Tibial nerve (tissue), 4 donors: ENCODE data around the gene SUN2. TPM values are rescaled to one million over a fixed set of nuclear protein-coding genes. Genes with fewer than 3 reads are reported as not detected.

ENCODE experiments used
- DNase-seq, 2 donors: peaks; one replicate each; pipeline ENCODE4 v3.0.0-alpha.2; 2019; ENCODE audit warnings: low spot score in 2 of 2
- H3K27ac ChIP-seq, 4 donors: fragments of 200-600 bp; sonication (generic) in 3 of 4; one replicate each; pipeline ENCODE4 v1.5.1; 2017 to 2019; ENCODE audit warnings: mild to moderate bottlenecking in 1 of 4
- H3K27me3 ChIP-seq, 2 donors: fragments of 200-600 bp; sonication (generic) in 1 of 2; one replicate each; pipeline versions ENCODE4 v1.5.1 to v1.6.0; 2017 to 2019
- H3K36me3 ChIP-seq, 3 donors: fragments of 200-600 bp; sonication (generic); one replicate each; pipeline ENCODE4 v1.5.1; 2018 to 2019
- H3K4me1 ChIP-seq, 4 donors: fragments of 200-600 bp; sonication (generic) in 3 of 4; one replicate each; pipeline ENCODE4 v1.5.1; 2017 to 2019
- H3K4me3 ChIP-seq, 4 donors: fragments of 200-600 bp; sonication (generic) in 3 of 4; one replicate each; pipeline ENCODE4 v1.5.1; 2017 to 2019; ENCODE audit warnings: mild to moderate bottlenecking in 1 of 4, moderate library complexity in 1 of 4
- H3K9me3 ChIP-seq, 4 donors: fragments of 200-600 bp; sonication (generic) in 3 of 4; one replicate each; pipeline ENCODE4 v1.5.1; 2017 to 2019
- CTCF ChIP-seq, 5 experiments: fragments of 200-600 bp in 3 of 5; fragments of 450-650 bp in 2 of 5; sonication (generic) in 3 of 5; IDR thresholded peaks; one replicate each; pipeline ENCODE4 v1.5.1; 2016 to 2019; ENCODE audit warnings: antibody characterized with exemption in 5 of 5, mild to moderate bottlenecking in 3 of 5, moderate library complexity in 2 of 5
- EP300 ChIP-seq, 2 donors: sonication (generic); formaldehyde crosslinking; IDR thresholded peaks; one replicate each; pipeline ENCODE4 v1.6.1; 2017; ENCODE audit warnings: antibody characterized with exemption in 2 of 2, mild to moderate bottlenecking in 1 of 2
- POLR2A ChIP-seq, 2 donors: fragments of 450-650 bp; IDR thresholded peaks; one replicate each; pipeline ENCODE4 v1.6.1; 2017; ENCODE audit warnings: antibody characterized with exemption in 2 of 2, mild to moderate bottlenecking in 2 of 2, moderate library complexity in 2 of 2
- WGBS, 2 donors: methylation state at CpG; one replicate each; pipeline ENCODE4 v1.1.5; 2018; 5-methylcytosine and 5-hydroxymethylcytosine counted together
- total RNA-seq, 4 donors: library from RNA; depleted of rRNA; stranded (reverse); fragments of >200 nt; gene quantifications; one replicate each; pipeline ENCODE4 v1.1.0, GENCODE V29; 2016

SUN2 gene
- total RNA-seq, 4 donors from 2014 or later, result 640 to 1,234 (median 846) TPM

- 85 to 89% methylated on average over 9 of the region's 9 CpGs for WGBS, 2 donors
- TF ChIP-seq POLR2A (IDR thresholded peaks at IDR 0.05) (no peak), EP300 (IDR thresholded peaks at IDR 0.05) (no peak), CTCF (IDR thresholded peaks at IDR 0.05) (no peak)
- Histone ChIP-seq H3K4me1 (peaks cover 0 to 31% (median 6%) of the 10 kb centered on the region in 4 donors), H3K4me3 (no peak overlapping the region), H3K27ac (no peak overlapping the region), H3K36me3 (peaks cover 0 to 32% (median 12%) of the 10 kb centered on the region in 3 donors), H3K27me3 (no peaks in the 10 kb centered on the region), H3K9me3 (no peaks in the 10 kb centered on the region)
- no peak for DNase-seq
Observed at GRCh38 chr22:38715176-38715764, 40.5 kb downstream of the SUN2 start.

GRCh38 chr22:38713921-38714320 is 41.9 kb downstream of the SUN2 start:
- H3K4me3 ChIP-seq, result no peak overlapping the region
- H3K27ac ChIP-seq, result no peak overlapping the region
- peaks cover 0 to 30% (median 10%) of the 10 kb centered on the region in 4 donors for H3K4me1 ChIP-seq
- no peak for DNase-seq
- TF ChIP-seq CTCF (IDR thresholded peaks at IDR 0.05), result no peak
- no peak for TF ChIP-seq POLR2A (IDR thresholded peaks at IDR 0.05)
- TF ChIP-seq EP300 (IDR thresholded peaks at IDR 0.05), result no peak
- peaks cover 0 to 38% (median 12%) of the 10 kb centered on the region in 3 donors for H3K36me3 ChIP-seq
- no peaks in the 10 kb centered on the region for H3K9me3 ChIP-seq
- no peaks in the 10 kb centered on the region for H3K27me3 ChIP-seq
- WGBS, 2 donors, result 79 to 85% methylated on average over 8 of the region's 8 CpGs

- no peak for TF ChIP-seq POLR2A (IDR thresholded peaks at IDR 0.05)
- no peak for TF ChIP-seq CTCF (IDR thresholded peaks at IDR 0.05)
- no peak for TF ChIP-seq EP300 (IDR thresholded peaks at IDR 0.05)
- no peaks in the 10 kb centered on the region for H3K27me3 ChIP-seq
- H3K36me3 ChIP-seq, result peaks cover 0 to 36% (median 9%) of the 10 kb centered on the region in 3 donors
- WGBS, 2 donors, result 73 to 78% methylated on average over 11 of the region's 11 CpGs
- H3K9me3 ChIP-seq, result no peaks in the 10 kb centered on the region
- H3K27ac ChIP-seq, result no peak overlapping the region
- no peak overlapping the region for H3K4me3 ChIP-seq
- no peak for DNase-seq
- peaks cover 0 to 30% (median 16%) of the 10 kb centered on the region in 4 donors for H3K4me1 ChIP-seq
Observed at GRCh38 chr22:38712486-38713207, 43.2 kb downstream of the SUN2 start.

GRCh38 chr22:38710866-38711265 is 44.9 kb downstream of the SUN2 start:
- peaks cover 0 to 19% (median 0%) of the 10 kb centered on the region in 3 donors for H3K36me3 ChIP-seq
- no peak overlapping the region for H3K4me3 ChIP-seq
- 87 to 89% methylated on average over 3 of the region's 3 CpGs for WGBS, 2 donors
- DNase-seq, result no peak
- no peak overlapping the region for H3K27ac ChIP-seq
- TF ChIP-seq EP300 (IDR thresholded peaks at IDR 0.05), result no peak
- TF ChIP-seq POLR2A (IDR thresholded peaks at IDR 0.05), result no peak
- TF ChIP-seq CTCF (IDR thresholded peaks at IDR 0.05), result no peak
- peaks cover 0 to 42% (median 23%) of the 10 kb centered on the region in 4 donors for H3K4me1 ChIP-seq
- no peaks in the 10 kb centered on the region for H3K27me3 ChIP-seq
- H3K9me3 ChIP-seq, result no peaks in the 10 kb centered on the region

GRCh38 chr22:38710351-38710750 is 45.4 kb downstream of the SUN2 start:
- peaks cover 0 to 42% (median 23%) of the 10 kb centered on the region in 4 donors for H3K4me1 ChIP-seq
- H3K27me3 ChIP-seq, result no peaks in the 10 kb centered on the region
- H3K4me3 ChIP-seq, result no peak overlapping the region
- WGBS, 2 donors, result 95 to 96% methylated on average over 3 of the region's 3 CpGs
- H3K36me3 ChIP-seq, result peaks cover 0 to 13% (median 0%) of the 10 kb centered on the region in 3 donors
- H3K9me3 ChIP-seq, result no peaks in the 10 kb centered on the region
- TF ChIP-seq EP300 (IDR thresholded peaks at IDR 0.05) (no peak), CTCF (IDR thresholded peaks at IDR 0.05) (no peak), POLR2A (IDR thresholded peaks at IDR 0.05) (no peak)
- H3K27ac ChIP-seq, result no peak overlapping the region
- no peak for DNase-seq
